Measurements from ENCODE around the gene HIF1A.
"Not testable (repeated sequence)": the region's sequence is repeated elsewhere in the genome, so short reads cannot be mapped to it uniquely, and the experiment has no call there.

The HIF1A gene

GRCh38 chr14:61675291-61675690, 20.0 kb upstream of the HIF1A start:
- DNase-seq, result no peak

- DNase-seq, result no peak
These were observed 17.8 kb upstream of the HIF1A start for GRCh38 chr14:61677479-61677878.

- DNase-seq, result no peak
These were observed 16.3 kb upstream of the HIF1A start for GRCh38 chr14:61678975-61679374.

GRCh38 chr14:61681413-61681812, 13.9 kb upstream of the HIF1A start:
- DNase-seq, result no peak

GRCh38 chr14:61683108-61683507, 12.2 kb upstream of the HIF1A start:
- DNase-seq, result no peak

- no peak for DNase-seq
These were observed 5.3 kb upstream of the HIF1A start for GRCh38 chr14:61690039-61690438.

- DNase-seq, result no peak
These were observed 4.3 kb upstream of the HIF1A start for GRCh38 chr14:61690982-61691381.

GRCh38 chr14:61691495-61691894, 3.8 kb upstream of the HIF1A start:
- DNase-seq, result no peak

- DNase-seq, result no peak
These were observed 1.3 kb upstream of the HIF1A start for GRCh38 chr14:61694039-61694438.

- peak; percentile 83 for DNase-seq
These were observed 598 bp downstream of the HIF1A start for GRCh38 chr14:61695695-61696527.

- no peak for DNase-seq
These were observed 1.5 kb downstream of the HIF1A start for GRCh38 chr14:61696753-61697318.

- DNase-seq, result no peak
These were observed 3.1 kb downstream of the HIF1A start for GRCh38 chr14:61698206-61698980.

GRCh38 chr14:61699027-61699426, 3.7 kb downstream of the HIF1A start:
- DNase-seq, result no peak

- no peak for DNase-seq
These were observed 5.0 kb downstream of the HIF1A start for GRCh38 chr14:61700104-61700886.

- no peak for DNase-seq
These were observed 6.6 kb downstream of the HIF1A start for GRCh38 chr14:61701946-61702345.

- DNase-seq, result no peak
These were observed 8.2 kb downstream of the HIF1A start for GRCh38 chr14:61703342-61704129.

- DNase-seq, result no peak
These were observed 9.2 kb downstream of the HIF1A start for GRCh38 chr14:61704554-61704953.

- DNase-seq, result no peak
These were observed 9.7 kb downstream of the HIF1A start for GRCh38 chr14:61705017-61705416.

GRCh38 chr14:61706096-61706690, 10.9 kb downstream of the HIF1A start:
- DNase-seq, result no peak

GRCh38 chr14:61707774-61708173, 12.5 kb downstream of the HIF1A start:
- DNase-seq, result not testable (repeated sequence)

GRCh38 chr14:61708693-61709092, 13.4 kb downstream of the HIF1A start:
- DNase-seq, result not testable (repeated sequence)
